HG02610 (cell line): ENCODE measurements around the gene MUCL3.
"Not testable (repeated sequence)": the region's sequence is repeated elsewhere in the genome, so short reads cannot be mapped to it uniquely, and the experiment has no call there.

Experiments used
- ATAC-seq: cut with Tn5 transposase; IDR thresholded peaks from one replicate; pipeline ENCODE4 v1.9.1; 2021; ENCODE audit warnings: mild to moderate bottlenecking, moderate library complexity; ENCODE audit not compliant: unreplicated experiment

MUCL3 gene

DNA sequence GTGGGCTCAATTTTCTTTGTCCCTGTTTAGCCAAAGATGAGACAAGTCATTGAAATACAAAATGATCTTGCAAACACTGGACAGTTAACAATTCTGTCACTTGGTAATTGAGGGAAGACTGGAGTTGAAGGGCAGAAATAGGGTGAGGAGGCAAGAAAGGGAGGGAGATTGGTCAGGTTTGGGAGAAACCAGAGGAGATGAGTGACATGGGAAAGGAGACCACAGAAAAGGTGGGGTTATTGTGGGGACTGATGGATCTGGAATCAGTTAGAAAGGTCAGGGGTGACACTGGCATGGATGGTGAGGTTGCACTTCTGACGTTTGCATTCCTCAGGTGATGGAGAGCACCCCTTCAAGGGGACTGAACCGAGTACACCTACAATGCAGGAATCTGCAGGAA, 32.1 kb upstream of the MUCL3 start:
- ATAC-seq = no peak

DNA sequence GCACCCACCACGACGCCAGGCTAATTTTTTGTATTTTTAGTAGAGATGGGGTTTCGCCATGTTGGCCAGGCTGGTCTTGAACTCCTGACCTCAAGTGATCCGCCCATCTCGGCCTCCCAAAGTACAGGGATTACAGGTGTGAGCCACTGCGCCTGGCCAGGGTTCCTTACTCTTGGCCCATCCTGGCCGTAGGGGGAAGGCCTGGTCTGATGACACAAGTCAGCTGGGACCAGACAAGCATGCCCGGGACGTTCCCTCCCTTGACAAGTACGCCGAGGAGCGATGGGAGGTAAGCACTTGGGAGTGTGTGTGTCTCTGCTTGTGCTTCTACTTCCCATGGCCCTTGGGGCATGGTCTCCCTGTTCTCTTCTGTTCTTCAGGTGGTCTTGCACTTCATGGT, 30.3 kb upstream of the MUCL3 start:
- not testable (repeated sequence) for ATAC-seq

- ATAC-seq = no peak
These were observed 27.8 kb upstream of the MUCL3 start for GRCh38 chr6:30912746-30913520.

- no peak for ATAC-seq
These were observed 27.1 kb upstream of the MUCL3 start for GRCh38 chr6:30913721-30914075.

DNA sequence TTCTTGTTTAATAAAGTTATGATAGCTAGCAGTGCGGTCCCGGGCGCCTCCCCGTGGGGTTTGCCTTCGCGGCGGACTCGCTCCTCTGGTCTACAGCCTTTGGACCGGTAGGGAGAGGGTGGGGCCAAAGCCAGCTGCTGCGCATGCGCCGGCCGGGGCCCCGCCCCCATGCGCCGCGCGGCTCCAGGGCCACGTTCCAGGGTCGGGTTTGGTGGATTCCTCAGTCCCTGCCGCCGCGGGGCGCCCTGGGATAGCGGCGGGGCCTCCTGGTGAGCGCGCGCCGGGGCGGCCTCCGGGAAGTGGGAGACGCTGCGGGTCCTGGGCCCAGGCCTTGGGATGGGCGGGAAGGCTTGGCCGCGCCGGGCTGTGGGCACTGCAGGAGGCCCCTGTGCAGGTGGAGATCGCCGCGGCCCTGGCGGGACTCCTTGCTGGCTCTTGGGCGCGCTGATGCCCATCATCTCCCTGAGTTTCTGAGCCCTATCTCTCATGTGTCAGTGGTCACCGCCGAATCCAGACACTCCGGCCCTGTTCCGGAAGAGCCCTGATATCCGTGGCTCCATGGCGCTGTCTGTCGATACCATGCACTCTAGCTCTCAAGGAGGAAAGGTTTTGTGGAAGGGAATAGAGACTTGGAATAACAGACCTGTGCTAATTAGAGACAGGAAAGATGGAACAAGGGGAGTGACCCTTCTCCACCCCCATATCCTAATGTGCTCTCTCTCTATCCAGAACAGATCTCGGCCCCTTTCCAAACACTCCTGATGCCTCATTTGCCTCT, 26.5 kb upstream of the MUCL3 start, which contains the start of gene VARS2:
TSS of gene VARS2 (plus strand) at position 163 of the 778 bp plus-strand sequence. CDS start at position 762, 599 bp downstream.
- peak; percentile 82 for ATAC-seq

GRCh38 chr6:30914854-30915590, 25.8 kb upstream of the MUCL3 start:
- no peak for ATAC-seq

GRCh38 chr6:30915591-30915946, 25.2 kb upstream of the MUCL3 start:
- ATAC-seq = no peak

GRCh38 chr6:30917041-30917440, 23.7 kb upstream of the MUCL3 start:
- no peak for ATAC-seq

DNA sequence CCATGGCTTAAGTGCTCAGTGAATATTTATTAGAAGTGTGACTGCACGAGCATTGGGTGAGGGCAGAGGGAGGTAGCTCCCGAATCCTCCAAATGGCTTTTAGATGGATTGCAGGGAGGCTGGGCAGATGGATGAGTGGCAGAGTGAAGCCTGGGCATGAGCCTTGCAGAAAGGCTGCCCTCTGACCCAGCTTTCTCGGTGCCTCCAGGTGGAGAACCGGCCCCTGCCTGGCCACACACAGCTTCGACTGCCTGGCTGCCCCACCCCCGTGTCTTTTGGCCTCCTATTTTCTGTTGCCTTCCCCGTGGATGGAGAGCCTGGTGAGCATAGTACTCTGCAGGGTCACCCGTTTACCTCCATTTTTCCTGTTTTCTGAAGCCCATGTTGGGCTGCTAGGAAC, 23.3 kb upstream of the MUCL3 start:
- no peak for ATAC-seq

DNA sequence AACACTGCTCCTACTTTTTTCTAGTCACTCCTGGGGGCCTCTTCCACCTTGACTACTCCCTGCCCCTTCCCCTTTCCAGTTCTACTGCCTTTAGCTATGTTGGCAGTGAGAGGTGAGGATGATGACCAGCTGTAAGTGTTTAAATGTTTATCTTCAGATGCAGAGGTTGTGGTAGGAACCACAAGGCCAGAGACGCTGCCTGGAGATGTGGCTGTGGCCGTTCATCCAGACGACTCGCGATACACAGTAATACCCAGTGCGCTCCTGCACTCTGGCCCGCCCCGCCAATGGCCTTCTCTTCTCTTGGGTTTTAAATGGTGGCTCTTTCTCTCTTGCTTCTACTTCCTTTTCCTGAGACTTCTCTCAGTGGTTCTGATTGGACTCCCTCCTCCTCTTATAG, 22.1 kb upstream of the MUCL3 start:
- ATAC-seq = no peak

DNA sequence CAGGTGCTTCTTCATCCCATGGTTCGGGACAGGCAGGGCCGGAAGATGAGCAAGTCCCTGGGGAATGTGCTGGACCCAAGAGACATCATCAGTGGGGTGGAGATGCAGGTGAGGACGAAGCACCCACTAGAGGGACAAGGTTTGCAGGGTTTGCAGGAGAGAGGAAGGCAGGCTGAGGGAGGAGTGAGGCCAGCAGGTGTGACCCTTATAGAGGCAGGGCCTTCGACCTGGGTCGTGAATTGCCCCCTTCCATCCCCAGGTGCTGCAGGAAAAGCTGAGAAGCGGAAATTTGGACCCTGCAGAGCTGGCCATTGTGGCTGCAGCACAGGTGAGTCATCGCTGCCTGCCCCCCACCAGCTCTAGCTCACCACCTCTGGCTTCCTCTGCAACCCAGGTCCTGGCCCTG, 18.3 kb upstream of the MUCL3 start:
- ATAC-seq = no peak

DNA sequence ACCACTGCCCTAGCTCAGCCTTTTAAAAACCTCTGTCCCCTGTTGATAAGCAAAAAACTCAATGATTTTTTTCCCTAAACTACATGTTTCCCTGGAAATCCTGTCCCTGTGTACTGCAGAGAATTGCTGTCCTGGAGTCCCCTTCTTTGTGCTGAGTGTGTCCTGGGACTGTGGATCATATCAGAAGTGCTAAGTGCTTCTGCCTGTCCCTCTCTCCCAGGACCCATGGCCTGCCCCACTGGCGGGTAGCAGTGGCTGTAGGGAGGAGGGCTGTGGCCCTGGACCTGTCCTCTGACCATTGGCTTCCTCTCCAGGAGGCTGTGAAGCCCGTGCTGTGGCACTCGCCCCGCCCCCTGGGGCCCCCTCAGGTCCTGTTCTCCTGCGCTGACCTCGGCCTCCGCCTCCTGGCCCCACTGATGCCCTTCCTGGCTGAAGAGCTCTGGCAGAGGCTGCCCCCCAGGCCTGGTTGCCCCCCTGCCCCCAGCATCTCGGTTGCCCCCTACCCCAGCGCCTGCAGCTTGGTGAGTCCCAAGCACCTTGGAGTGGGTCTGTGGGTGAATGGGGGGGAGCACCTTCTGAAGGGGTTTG, 16.6 kb upstream of the MUCL3 start:
- ATAC-seq = not testable (repeated sequence)

GRCh38 chr6:30926644-30927043, 14.1 kb upstream of the MUCL3 start:
- ATAC-seq = no peak

GRCh38 chr6:30927080-30927479, 13.7 kb upstream of the MUCL3 start:
- not testable (repeated sequence) for ATAC-seq

DNA sequence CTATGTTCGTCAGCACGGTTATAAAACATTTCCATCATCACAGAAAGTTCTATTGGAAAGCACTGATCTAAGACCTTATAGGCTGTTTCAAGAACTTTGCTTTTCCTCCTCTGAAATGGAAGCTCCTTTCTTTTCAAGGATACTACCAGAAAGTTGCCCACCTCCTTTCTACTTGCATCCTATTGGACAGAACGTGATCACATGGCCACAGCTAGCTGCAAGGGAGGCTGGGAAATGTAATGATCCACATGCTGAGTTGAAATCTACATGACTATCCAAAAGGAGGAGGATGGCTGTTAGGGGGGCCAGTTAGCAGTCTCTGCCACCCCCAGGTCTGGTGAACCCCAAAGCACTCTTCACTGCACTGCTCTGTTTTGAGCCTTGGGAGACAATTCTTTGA, 12.1 kb upstream of the MUCL3 start:
- ATAC-seq = no peak

DNA sequence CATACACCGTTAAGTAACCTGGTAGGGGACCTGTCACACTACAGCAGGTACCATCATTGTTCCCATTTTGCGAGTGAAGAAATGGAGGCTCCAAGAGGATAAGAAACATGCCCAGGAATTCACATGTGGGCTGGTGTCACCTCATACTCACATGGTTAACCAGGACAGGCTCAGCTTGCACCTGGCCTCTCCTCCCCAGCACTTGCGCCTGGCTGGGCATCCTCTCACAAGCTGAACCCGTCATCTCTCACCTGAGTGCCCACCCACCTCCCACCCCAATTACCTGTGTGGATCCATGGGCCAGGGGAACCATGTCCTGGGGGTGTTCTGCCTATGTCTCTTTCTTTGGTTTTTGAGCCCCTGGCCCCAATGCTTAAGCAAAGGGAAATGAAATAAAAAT, 10.3 kb upstream of the MUCL3 start:
- no peak for ATAC-seq

GRCh38 chr6:30931272-30931671, 9.5 kb upstream of the MUCL3 start:
- ATAC-seq = no peak

- ATAC-seq = no peak
These were observed 8.7 kb upstream of the MUCL3 start, which contains the start of gene SFTA2 for GRCh38 chr6:30931969-30932645. SFTA2 (minus strand) TSS chr6:30932170; CDS start chr6:30932096, 74 bp downstream.

DNA sequence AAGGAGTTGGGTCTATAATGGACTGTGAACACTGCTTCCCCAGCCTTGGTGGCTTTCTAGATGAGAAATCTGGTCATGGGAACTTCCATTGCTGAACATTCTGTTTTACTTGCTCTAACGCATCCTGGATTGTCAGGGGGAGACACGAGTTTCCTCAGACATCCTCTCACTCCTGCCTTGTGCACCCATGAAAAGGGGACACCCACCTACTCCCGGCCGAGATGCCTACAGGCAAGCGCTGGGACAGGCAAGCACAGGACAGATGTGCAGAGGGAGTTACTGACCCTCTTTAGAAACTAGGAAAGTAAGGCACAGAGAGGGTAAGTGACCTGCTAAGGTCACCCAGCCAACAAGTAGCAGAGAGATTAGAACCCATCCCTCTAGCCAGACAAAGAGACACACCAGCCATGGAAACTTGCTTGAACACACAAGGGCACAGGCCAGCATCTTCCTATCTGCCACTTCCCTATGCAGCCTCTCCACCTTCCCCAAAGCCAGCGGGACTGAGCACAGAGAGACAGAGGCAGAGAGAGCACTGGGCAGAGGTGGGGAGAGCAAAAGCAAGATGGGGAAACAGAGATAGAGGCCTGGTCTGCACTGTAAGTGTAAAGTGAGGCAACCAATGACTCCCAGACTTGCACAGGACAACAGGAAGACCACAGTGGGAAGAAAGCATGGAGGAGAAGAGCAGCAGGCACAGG, 8.0 kb upstream of the MUCL3 start:
- no peak for ATAC-seq

DNA sequence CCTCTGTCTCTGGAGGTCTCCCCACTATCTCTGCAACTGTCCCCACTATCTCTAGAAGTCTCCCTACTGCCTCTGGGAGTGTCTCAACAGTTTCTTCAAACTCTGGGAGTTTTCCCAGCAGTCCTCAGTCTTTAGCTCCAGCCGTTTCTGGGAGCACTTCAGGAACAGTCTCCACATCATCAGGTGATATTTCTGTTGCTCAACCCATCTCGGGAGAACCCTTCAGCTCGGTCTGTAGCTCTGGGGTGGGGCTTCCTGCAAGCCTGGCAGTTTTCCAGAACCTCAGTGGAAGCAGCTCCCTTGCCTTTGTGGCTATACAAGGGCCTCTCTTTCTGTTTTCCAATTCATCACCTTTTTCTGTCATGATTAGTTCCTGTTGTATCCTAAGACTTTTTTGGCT, 5.8 kb upstream of the MUCL3 start:
- ATAC-seq = no peak
